Stimulated activated CD4-positive, alpha-beta T cell treated with anti-CD3 and anti-CD28 coated beads, Interleukin-4, amount 100 ng/mL, for 24 hours (primary cell): ENCODE data around the gene DCLK2.

Source experiments
- DNase-seq: peaks from one replicate; pipeline ENCODE4 v3.0.0-alpha.2; 2020

Gene DCLK2

GRCh38 chr4:150078041-150078578 lies at the start of gene DCLK2:
Gene DCLK2, plus strand, starts transcription at chr4:150078445. Its CDS starts 583 bp downstream, at chr4:150079028.
- no peak for DNase-seq

DNA sequence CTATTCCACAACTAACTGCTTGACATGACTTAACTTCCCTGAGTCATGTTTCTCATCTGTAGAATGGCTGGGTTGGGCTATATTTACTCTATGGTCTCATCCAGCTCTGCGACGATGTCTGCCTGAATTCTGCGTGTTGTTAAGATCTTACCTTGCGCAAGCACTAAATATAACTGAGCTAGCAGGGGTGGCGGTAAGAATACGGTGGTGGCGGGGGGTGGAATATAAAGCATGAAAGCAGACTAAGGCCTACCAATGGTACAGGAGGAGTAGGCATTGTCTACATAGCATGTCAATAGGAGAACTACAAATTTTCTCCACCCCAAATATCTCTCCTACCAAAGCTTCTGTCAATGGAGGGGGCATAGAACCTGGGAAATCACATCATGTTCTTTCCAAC lies 45.7 kb upstream of the DCLK2 start:
- no peak for DNase-seq

- DNase-seq: no peak
Observed at GRCh38 chr4:150033081-150033480, 45.2 kb upstream of the DCLK2 start.

- DNase-seq: no peak
Observed at GRCh38 chr4:150033901-150034300, 44.3 kb upstream of the DCLK2 start.

DNA sequence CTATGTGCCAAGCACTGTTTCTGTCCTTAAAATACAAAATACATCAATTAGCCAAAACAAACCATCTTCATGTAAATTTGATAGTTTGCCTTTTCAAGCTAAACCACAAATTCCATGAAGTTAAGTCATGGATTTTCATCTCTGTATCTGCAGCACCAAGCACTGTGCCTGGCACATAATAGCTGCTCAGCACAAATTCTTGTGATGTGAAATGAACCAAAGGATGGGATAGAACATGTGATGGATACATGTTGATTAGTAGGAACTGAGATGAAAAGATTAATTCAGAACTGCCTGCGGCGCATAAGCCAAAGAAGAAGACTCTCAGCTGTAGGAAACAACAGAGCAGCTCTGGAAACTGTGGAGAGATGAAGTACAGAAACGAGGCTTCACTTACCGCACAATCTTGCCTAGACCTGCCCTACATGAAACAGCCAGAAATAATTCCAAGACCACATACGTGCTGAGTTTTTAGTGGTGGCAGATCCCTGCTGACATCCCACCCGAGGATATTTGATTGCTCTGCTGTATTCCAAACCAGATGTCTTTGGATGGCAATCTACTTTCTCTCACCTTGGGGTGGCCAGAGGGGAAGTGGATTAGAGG lies 40.9 kb upstream of the DCLK2 start:
- no peak for DNase-seq

GRCh38 chr4:150038335-150039076 lies 39.7 kb upstream of the DCLK2 start:
- no peak for DNase-seq

- no peak for DNase-seq
Observed at GRCh38 chr4:150039274-150040127, 38.7 kb upstream of the DCLK2 start.

DNA sequence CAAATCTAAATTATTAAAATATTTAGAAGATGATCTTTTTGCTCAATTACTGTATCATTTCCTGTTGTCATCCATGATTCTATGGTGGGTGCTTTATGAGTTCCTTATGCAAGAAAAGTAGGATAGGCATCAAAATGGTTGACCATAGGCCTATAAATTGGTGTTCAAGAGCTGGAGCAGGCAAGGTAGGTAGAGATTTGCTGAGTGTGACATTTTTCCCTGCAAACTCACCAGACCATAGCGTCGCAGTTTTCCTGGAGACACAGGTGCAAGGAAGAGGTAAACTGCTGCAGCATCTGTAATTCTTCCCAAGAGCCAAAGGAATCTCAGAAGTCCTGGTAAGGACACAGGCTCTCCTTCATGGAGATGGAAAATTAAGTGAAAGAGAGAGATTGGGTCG lies 33.7 kb upstream of the DCLK2 start:
- no peak for DNase-seq

DNA sequence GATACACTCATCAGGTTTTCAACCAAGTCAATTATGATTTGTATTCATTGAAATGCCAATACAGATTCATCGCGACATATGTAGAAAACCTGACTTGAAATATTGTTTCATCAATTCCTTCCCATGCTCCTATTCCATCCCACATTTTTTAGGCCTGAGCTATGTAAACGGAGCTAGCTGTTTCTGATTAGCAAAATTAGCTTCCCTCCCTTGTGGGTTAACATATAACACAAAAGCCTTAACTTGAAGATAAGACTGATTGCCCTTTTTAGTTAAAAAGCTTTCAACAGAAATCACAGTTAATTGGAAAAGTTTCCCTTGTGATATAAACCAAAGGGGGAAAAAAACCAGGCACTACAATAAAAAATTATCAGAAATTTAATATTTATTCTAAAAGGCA lies 32.8 kb upstream of the DCLK2 start:
- DNase-seq: no peak

DNA sequence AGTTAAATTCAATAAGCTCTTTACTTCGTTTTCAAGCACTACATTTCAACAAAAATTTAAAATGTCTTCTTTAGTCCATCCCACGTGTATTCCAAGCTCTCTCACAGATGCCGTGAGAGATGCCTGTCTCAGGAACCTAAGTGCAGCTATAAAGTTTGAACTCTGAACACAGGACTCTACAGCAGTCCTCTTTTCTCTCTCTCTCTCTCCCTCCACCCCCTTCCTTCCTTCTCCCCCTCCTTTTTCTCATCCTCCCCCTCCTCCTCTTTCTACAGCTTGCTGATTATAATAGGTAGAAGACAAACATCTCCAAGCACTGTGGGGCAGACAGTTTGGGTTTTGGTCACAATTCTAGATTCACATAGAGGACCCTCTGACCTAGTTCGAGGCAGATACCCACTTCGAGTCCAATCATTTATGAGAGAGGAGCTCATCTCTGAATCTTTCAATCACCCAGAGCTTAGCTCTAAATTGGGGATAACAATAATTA lies 31.5 kb upstream of the DCLK2 start:
- DNase-seq: no peak

GRCh38 chr4:150047546-150047945 lies 30.7 kb upstream of the DCLK2 start:
- DNase-seq: no peak

- no peak for DNase-seq
Observed at GRCh38 chr4:150049682-150050081, 28.6 kb upstream of the DCLK2 start.

DNA sequence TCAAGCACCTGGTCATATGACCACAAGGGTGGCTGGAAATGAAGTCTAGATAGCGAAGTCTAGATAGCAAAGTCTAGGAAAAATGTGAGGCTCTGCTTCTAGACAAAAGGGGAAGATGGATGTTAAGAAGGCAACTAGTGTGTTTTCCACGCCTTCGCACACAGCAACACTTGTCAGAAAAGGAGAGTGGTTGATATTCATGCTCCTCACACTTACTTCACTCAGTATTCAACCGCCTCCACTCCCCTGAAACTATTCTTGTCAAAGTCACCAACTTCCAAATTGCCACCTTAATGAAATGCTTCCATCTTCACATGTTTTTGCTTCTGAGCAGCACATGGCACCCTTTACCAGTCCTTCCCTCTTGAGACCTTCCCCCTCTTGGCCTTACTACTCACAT lies 27.7 kb upstream of the DCLK2 start:
- no peak for DNase-seq

GRCh38 chr4:150051111-150051510 lies 27.1 kb upstream of the DCLK2 start:
- no peak for DNase-seq

- no peak for DNase-seq
Observed at GRCh38 chr4:150055467-150055866, 22.8 kb upstream of the DCLK2 start.

- no peak for DNase-seq
Observed at GRCh38 chr4:150056569-150056968, 21.7 kb upstream of the DCLK2 start.

DNA sequence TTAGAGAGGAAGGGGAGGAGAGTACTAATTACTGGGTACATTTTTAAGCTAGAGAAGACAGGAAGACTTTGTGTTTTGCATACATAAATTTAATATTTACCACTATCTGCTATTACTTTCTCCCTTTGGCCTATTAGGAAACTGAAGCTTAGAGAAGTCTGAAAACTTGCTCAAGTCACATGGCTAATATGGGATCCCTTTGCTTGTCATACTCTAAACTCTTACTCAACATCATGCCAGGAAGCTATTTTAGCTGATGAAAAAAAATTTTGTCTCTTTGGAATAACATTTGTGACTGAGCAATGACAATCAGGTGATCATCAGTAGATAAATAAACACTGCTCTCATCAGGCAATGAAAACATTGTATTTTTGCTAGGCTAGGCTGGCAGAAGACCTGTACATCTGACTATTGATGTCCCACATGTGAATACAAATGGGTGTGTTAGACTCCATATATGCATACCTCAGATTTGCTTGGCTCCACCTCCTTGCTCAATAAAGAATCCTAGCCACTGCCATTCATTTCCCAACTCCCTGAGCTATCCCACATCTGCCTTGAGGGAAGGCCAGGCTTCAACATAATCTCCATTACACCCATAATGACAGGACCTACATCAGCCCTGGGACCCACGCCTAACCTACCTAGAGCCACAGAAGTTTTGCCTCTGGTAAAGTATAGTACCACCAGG lies 17.0 kb upstream of the DCLK2 start:
- no peak for DNase-seq

- DNase-seq: no peak
Observed at GRCh38 chr4:150063128-150063527, 15.1 kb upstream of the DCLK2 start.

DNA sequence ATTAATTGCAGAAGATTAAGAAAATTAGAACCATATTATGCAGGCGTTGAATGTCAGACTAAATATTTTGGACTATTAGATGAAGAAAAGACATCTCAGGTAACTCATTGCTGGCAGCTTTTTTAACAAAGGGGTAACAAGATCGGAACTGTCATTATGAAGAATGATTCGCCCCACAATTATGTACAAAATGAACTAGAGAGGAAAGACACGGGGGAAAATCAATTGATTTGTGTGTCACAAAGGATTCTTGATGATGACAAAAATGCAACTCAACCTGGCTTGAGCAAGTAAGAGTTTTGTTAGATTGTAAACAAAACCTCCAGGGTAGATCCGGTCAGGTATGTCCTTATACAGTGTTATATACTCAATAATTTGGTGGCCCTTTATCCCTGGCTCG lies 12.5 kb upstream of the DCLK2 start:
- DNase-seq: no peak

GRCh38 chr4:150067859-150068258 lies 10.4 kb upstream of the DCLK2 start:
- no peak for DNase-seq

GRCh38 chr4:150068300-150068960 lies 9.8 kb upstream of the DCLK2 start:
- DNase-seq: no peak

- no peak for DNase-seq
Observed at GRCh38 chr4:150069353-150069752, 8.9 kb upstream of the DCLK2 start.
